HUES48 (cell line): ENCODE measurements around the gene CPSF6.
A peak's percentile ranks its signal among the peaks of the same experiment; 100 is the strongest.
"Not testable (repeated sequence)": the region's sequence is repeated elsewhere in the genome, so short reads cannot be mapped to it uniquely, and the experiment has no call there.

Experiments used
- H3K27ac ChIP-seq: one replicate; pipeline ENCODE4 v1.7.0; 2013; ENCODE audit warnings: low read depth, low read length, inconsistent platforms
- H3K27me3 ChIP-seq: 2 replicates; pipeline ENCODE4 v1.6.1; 2013; ENCODE audit warnings: mild to moderate bottlenecking, low read length; ENCODE audit not compliant: control insufficient read depth, insufficient read depth
- H3K36me3 ChIP-seq: 2 replicates; pipeline ENCODE4 v1.6.1; 2013; ENCODE audit warnings: low read length; ENCODE audit not compliant: control insufficient read depth, insufficient read depth
- H3K4me1 ChIP-seq: 2 replicates; pipeline ENCODE4 v1.6.1; 2013; ENCODE audit warnings: mild to moderate bottlenecking, low read length; ENCODE audit not compliant: control insufficient read depth, insufficient read depth
- H3K4me3 ChIP-seq: 2 replicates; pipeline ENCODE4 v1.5.1; 2013; ENCODE audit warnings: mild to moderate bottlenecking, low read depth, low read length
- H3K9ac ChIP-seq: 2 replicates; pipeline ENCODE4 v1.6.1; 2013; ENCODE audit warnings: mild to moderate bottlenecking, low read depth, low read length, moderate library complexity
- H3K9me3 ChIP-seq: 2 replicates; pipeline ENCODE4 v1.6.1; 2013; ENCODE audit warnings: low read length; ENCODE audit not compliant: control insufficient read depth, insufficient read depth

CPSF6 gene, protein sequence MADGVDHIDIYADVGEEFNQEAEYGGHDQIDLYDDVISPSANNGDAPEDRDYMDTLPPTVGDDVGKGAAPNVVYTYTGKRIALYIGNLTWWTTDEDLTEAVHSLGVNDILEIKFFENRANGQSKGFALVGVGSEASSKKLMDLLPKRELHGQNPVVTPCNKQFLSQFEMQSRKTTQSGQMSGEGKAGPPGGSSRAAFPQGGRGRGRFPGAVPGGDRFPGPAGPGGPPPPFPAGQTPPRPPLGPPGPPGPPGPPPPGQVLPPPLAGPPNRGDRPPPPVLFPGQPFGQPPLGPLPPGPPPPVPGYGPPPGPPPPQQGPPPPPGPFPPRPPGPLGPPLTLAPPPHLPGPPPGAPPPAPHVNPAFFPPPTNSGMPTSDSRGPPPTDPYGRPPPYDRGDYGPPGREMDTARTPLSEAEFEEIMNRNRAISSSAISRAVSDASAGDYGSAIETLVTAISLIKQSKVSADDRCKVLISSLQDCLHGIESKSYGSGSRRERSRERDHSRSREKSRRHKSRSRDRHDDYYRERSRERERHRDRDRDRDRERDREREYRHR

DNA sequence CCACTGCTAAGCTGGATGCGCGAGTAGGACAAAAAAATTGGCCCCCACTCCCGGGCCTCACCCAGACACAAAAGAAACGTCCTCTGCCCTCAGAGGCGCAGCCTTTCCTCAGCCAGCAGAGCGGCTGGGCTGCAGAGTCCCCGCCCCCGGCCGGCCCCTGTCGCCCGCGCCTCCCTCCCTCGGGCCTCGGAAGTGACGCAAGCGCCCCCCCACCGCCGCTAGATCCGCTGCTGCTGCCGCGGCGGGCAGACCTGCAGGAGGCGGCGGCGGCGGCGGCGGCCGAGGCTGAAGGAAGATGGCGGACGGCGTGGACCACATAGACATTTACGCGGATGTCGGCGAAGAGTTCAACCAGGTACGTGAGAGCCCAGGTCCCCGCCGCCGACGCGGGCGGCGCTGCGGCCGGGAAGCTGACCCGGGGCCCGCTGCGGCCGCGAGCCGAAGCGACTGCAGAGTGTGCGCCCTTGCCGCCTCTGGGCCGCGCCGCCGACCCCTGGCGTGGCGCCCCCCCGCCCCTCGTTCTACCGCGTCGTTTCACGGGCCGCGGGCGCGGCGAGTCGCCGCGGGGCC, at the start of gene CPSF6:
CPSF6 (plus strand) TSS at position 218 of the 570 bp plus-strand sequence; CDS start at position 296, 78 bp downstream.
- peak within 1 kb of the TSS; percentile 98 for H3K4me3 ChIP-seq
- H3K9me3 ChIP-seq: no peaks in the 10 kb centered on the region
- H3K36me3 ChIP-seq: peaks cover 13% of the 10 kb centered on the region; the same call in 1 of the 2 replicates
- peaks cover 30% of the 10 kb centered on the region for H3K4me1 ChIP-seq
- peak within 1 kb of the TSS; percentile 98 for H3K27ac ChIP-seq
- H3K9ac ChIP-seq: peak within 1 kb of the TSS; percentile 98
- H3K27me3 ChIP-seq: no peaks in the 10 kb centered on the region; the same call in 1 of the 2 replicates

DNA sequence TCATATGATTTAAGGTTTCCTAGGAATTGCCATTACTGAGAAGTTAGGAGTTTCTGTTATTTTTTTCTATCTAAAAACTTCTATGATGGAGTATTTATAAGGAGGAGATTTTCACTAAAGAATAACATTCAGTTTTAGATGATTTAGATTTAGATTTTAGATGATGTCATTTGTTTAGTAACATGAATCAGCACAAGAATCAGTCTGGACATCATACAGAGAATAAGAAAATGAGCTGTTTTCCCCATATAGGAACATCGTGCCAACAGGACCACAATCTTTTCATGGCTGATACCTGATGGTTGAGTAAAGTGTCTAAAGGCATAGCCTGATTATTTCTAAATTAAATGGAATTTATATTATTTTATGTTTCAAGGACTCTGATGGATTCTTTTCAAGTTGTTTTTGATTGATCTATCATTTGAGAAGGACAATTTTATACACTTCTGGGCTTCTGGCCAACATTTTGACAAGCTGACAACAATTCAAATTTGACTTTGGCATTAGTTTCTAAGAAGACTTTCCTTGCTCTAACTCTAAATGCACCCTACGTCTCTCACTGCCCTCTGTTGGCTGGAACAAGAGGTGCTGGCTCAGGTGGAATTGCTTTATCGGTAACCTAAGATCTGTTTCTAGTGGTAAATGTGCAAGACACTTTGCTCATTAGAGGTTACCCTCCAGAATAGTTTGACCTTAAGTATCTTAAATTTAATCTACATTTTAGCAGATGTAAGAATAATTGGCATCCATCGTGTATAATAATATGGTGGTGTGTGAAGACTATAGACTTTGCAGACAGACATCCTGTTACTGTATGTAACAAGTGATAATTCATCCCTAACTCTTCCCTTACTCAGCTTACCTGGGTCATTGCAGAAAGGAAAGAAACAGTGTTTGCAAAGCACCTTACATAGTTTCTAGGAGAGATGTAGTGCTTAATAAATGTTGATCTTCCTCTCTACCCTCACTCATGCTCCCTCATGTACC, 42.8 kb upstream of the CPSF6 start:
- H3K27ac ChIP-seq: no peak overlapping the region
- no peak overlapping the region for H3K9ac ChIP-seq
- peaks cover 45% of the 10 kb centered on the region for H3K9me3 ChIP-seq
- no peaks in the 10 kb centered on the region for H3K27me3 ChIP-seq
- no peaks in the 10 kb centered on the region for H3K36me3 ChIP-seq
- H3K4me3 ChIP-seq: no peak overlapping the region
- no peaks in the 10 kb centered on the region for H3K4me1 ChIP-seq

DNA sequence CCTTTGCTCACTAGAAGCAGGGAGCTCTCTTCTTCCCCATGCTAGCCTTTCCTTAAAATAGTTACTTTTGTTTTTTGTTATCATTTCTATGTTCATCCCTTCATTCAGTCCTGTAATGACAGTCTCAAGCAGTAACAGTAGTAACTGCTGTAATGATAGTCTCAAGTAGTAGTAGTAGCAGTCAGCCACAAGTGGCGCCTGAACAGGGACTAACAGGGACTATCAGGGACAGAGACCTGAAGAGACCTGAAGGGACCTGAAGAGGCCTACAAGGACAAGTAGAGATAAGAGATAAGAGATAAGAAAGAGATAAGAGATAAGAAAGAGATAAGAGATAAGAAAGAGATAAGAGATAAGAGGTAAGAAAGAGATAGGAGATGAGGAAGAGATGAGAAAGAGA, 39.4 kb upstream of the CPSF6 start:
- H3K27me3 ChIP-seq, H3K36me3 ChIP-seq, H3K4me3 ChIP-seq, H3K9ac ChIP-seq, H3K27ac ChIP-seq, H3K4me1 ChIP-seq: not testable (repeated sequence)
- H3K9me3 ChIP-seq: peaks cover 27% of the 10 kb centered on the region

DNA sequence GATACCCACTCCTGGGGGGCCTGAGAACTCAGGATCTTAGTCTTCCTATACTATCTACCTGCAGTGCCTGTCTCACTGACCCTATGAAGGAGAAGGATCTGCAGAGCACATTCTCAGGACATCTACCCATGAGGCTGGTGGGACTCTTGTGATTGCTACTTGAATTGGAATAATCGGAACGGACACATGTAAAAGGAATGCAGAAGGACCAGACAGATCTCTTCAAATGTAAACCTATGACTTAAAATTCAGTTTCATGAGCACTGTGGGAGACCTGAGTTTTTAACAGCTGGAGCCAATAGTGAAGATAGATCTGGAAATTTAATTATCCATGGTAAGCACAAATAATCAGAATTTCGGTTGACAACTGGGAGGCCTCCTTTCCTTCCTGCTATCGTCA, 35.2 kb upstream of the CPSF6 start:
- peaks cover 16% of the 10 kb centered on the region for H3K9me3 ChIP-seq
- no peaks in the 10 kb centered on the region for H3K4me1 ChIP-seq
- H3K27me3 ChIP-seq: no peaks in the 10 kb centered on the region
- no peaks in the 10 kb centered on the region for H3K36me3 ChIP-seq
- H3K9ac ChIP-seq: no peak overlapping the region
- H3K4me3 ChIP-seq: no peak overlapping the region
- no peak overlapping the region for H3K27ac ChIP-seq

DNA sequence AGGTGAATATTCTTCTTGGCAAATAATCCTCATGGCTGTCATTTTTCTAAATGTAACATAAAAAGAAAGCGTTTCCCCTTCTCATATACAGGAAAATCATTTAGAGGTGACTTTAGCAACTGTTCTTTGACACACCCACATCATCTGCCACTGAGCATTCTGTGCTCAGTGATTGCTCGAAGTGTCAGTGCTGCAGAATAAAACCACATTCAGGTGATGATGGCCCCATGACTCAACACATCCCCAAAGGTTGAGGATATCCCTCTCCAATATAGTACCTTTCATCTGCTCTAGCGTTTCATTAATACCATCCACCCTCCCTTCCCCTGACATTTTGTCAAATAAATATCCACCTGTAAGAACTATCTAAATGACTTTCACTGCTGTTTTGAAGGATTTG, 28.7 kb upstream of the CPSF6 start:
- Histone ChIP-seq H3K4me1 (no peaks in the 10 kb centered on the region), H3K9ac (no peak overlapping the region), H3K9me3 (no peaks in the 10 kb centered on the region), H3K27ac (no peak overlapping the region), H3K4me3 (no peak overlapping the region), H3K36me3 (no peaks in the 10 kb centered on the region), H3K27me3 (no peaks in the 10 kb centered on the region)

DNA sequence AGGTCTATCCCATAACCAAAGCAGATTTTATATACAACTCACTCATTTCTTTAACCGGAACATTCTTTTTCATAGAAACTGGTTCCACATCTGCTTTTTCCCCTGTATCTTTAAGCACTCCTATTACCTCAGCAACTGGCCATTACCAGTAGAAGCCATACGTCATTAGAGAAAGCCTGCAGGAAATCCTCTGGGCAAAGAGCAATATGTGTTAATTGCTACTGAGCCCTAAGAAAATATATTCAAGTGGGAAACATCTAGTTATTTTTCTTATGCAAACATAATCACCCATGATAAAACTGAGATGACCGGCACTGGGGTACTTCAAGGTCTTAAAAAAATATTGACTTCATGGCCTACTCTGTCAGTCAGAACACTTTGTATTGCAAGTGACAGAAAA, 28.2 kb upstream of the CPSF6 start:
- H3K9ac ChIP-seq: no peak overlapping the region
- no peaks in the 10 kb centered on the region for H3K9me3 ChIP-seq
- no peaks in the 10 kb centered on the region for H3K4me1 ChIP-seq
- no peak overlapping the region for H3K4me3 ChIP-seq
- H3K27ac ChIP-seq: no peak overlapping the region
- H3K36me3 ChIP-seq: no peaks in the 10 kb centered on the region
- no peaks in the 10 kb centered on the region for H3K27me3 ChIP-seq

DNA sequence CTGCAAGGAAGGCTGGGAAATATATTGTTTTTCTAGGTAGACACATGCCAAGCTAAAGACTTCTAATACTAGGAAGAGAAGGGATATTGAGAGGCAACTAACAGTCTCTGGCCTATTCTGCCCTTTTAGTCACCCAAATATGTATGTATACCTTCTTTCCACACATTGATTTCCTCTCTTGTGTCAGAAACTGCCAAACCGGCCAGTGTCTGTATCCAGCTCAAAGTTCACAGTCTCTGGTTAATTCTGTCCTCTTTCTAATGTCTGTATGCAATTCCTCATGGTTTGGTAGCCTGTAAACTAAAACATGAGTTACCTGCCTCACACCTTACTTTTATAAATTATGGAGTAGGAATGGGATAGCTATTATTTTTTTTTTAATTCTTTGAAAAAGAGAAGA, 25.2 kb upstream of the CPSF6 start:
- H3K27ac ChIP-seq: no peak overlapping the region
- H3K36me3 ChIP-seq: no peaks in the 10 kb centered on the region
- H3K27me3 ChIP-seq: no peaks in the 10 kb centered on the region
- H3K9me3 ChIP-seq: no peaks in the 10 kb centered on the region
- H3K4me3 ChIP-seq: no peak overlapping the region
- no peak overlapping the region for H3K9ac ChIP-seq
- H3K4me1 ChIP-seq: no peaks in the 10 kb centered on the region

DNA sequence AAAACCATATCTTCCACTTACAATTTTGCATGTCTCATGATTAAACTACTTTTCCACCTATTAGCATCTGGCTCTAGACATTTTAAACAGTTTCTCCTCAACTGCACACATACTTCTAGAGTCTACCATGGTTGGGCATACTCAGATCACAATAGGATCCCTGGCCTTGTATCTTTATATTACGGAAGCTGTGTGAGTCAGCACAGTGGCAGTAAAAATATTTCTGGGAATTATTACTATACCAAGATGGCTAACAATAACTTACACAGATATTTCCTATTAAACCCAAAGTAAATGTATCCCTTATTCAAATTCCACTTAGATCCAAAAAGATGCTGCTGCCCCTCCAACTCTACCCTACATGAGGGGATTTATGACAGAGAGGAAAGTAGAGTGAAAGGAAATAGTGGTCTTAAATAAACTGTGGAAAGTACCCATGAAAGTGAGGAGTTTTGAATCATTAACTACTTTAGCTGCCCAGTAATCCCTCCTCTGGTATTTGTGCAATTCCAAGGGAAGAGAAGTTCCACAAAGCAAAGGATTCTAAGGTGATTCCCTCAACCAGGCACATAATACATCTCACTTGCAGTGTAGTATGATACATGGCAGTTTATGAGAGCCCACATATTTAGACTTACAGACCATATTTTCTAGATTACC, 14.0 kb upstream of the CPSF6 start:
- Histone ChIP-seq H3K9me3 (no peaks in the 10 kb centered on the region), H3K36me3 (no peaks in the 10 kb centered on the region), H3K27ac (no peak overlapping the region), H3K4me3 (no peak overlapping the region), H3K9ac (no peak overlapping the region), H3K27me3 (no peaks in the 10 kb centered on the region), H3K4me1 (no peaks in the 10 kb centered on the region)

DNA sequence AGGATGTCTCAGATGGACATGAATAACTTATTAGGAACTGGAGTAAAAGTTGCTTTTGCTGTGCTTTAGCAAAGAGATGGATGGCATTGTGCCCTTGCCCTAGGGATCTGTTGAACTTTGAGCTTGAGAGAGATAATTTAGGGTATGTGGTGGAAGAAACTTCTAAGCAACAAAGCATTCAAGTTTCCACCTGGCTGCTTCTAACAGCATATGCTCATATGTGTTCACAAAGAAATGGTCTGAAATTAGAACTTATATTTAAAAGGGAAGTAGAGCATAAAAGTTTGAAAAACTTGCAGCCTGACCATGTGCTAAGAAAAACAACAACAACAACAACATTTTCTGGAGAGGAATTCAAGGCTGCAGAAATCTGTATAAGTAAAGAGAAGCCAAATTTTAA, 7.9 kb upstream of the CPSF6 start:
- Histone ChIP-seq H3K4me1 (no peaks in the 10 kb centered on the region), H3K27ac (no peak overlapping the region), H3K4me3 (no peak overlapping the region), H3K9ac (no peak overlapping the region), H3K27me3 (no peaks in the 10 kb centered on the region), H3K36me3 (no peaks in the 10 kb centered on the region), H3K9me3 (peaks cover 5% of the 10 kb centered on the region; the same call in 1 of the 2 replicates)

DNA sequence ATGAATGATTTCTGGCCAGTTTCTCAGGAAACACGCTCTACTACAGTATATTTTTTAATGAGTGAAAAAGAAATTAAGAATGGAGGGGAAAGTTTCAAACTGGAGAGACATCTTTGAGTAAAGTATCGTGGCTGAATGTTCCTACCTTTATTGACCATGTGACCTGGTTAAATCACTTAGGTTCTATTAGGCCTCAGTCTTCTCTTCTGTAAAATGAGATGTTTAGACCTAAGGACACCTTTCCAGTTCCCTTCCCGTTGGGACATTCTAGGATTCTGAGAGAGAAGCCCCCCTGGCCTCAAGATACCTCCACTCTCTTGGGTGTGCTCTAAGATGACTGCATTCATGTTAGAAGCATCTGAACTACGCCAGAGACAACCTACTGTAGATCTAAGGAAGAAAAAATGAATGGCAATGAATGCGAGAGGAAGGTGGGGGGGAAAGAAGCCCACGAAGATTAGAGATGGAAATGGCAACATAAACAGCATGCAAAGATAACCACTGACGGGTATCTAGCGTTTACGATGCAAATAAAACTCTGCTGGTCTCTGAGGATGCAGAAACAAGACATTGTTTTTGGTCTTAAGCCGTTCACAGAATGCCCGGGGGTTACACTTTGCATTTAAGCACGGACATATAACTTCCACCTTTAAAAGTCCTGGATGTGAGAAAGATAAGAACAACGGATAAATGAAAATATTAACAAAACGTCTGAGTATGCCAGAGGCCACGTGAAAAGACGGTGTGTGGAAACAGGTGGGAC, 599 bp upstream of the CPSF6 start:
- H3K27me3 ChIP-seq: no peaks in the 10 kb centered on the region; the same call in 1 of the 2 replicates
- H3K27ac ChIP-seq: peak overlapping the region; percentile 98
- H3K9ac ChIP-seq: peak overlapping the region; percentile 58
- peaks cover 30% of the 10 kb centered on the region for H3K4me1 ChIP-seq
- no peaks in the 10 kb centered on the region for H3K9me3 ChIP-seq
- peaks cover 9% of the 10 kb centered on the region; the same call in 1 of the 2 replicates for H3K36me3 ChIP-seq
- peak overlapping the region; percentile 68 for H3K4me3 ChIP-seq
